Right ventricle myocardium inferior (tissue), 1 donor: Measurements from ENCODE around the gene VEGFD. TPM values are rescaled to one million over a fixed set of nuclear protein-coding genes. Genes with fewer than 3 reads are reported as not detected.
A peak's percentile ranks its signal among the peaks of the same experiment; 100 is the strongest.
"Not testable (repeated sequence)": the region's sequence is repeated elsewhere in the genome, so short reads cannot be mapped to it uniquely, and the experiment has no call there.

Experiments
- ATAC-seq: fragments of 200-7000 bp; cut with Tn5 transposase; one replicate; pipeline ENCODE4 v1.9.1; 2020; ENCODE audit warnings: mild to moderate bottlenecking, moderate library complexity
- DNase-seq: peaks from one replicate; pipeline ENCODE4 v3.0.0; 2021; ENCODE audit errors: missing footprints
- intact Hi-C: fragments of 100-400 bp; cut with DNase I; formaldehyde crosslinking; loops from one replicate; pipeline ENCODE4 v1.11.0; 2022
- total RNA-seq: library from RNA; stranded (reverse); fragmentation: NEBNext Ultra II Directional; extraction: Animal tissue kit (Norgen Biotek cat#: 25700); gene quantifications from one replicate; pipeline ENCODE4 v1.2.1, GENCODE V29; 2021
- donor health status: DM: no; HTN: yes; CAD: no; lungs with severe emphysema.

VEGFD gene
- total RNA-seq, 1 donor from 2014 or later: 23.5 TPM

DNA sequence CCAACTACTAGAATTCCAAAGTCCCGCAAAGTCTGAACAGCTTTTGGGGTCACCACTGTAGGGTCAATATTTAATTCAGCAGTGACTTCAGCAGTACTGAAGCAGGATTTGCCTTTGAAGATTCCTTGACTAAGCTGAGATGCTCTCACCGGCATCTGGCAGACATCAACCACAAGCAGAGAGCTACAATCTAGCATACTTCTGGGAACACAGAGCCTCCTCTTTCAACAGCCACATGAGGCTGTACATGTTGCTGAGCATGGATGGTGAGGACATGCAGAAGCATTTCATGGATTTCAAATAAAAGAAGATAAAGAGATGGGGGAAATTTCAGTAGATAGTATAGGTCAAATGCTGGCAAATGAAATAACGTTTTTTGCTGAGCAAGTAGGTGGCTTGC is 62.1 kb downstream of the VEGFD start:
- ATAC-seq: no peak
- intact Hi-C loops: no loop called here

DNA sequence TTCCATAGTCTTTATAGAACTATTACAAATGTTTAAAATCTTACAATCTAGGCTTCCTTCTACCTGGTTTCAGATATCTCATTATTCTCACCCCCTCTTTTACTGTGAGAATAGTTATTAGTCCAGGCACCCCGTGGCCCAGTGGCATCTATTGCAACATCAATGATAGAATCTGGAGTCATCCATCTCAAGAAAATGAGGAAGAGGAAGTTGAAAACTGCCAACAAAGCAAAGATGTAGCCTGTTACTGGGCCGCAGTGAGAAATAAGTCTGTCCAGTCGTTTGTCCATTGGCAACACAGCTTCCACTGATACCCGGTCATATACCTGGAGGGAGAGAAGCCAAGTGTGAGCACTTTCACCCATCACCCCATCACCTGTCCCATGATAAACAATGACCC is 62.8 kb downstream of the VEGFD start:
- ATAC-seq: no peak
- intact Hi-C loops: no loop called here

More for the DNA sequence above, 62.1 kb downstream of the VEGFD start:
- no peak for DNase-seq

GRCh38 chrX:15320297-15320696 is 63.9 kb downstream of the VEGFD start:
- intact Hi-C loops: no loop called here

More for the DNA sequence above, 62.8 kb downstream of the VEGFD start:
- DNase-seq: peak; percentile 61

GRCh38 chrX:15319075-15319474 is 65.1 kb downstream of the VEGFD start:
- intact Hi-C loops: no loop called here
- no peak for ATAC-seq
- no peak for DNase-seq

More at GRCh38 chrX:15320297-15320696, 63.9 kb downstream of the VEGFD start:
- ATAC-seq: peak; percentile 50
- no peak for DNase-seq

- ATAC-seq (peak; percentile 70), DNase-seq (no peak)
- intact Hi-C loops: no loop called here
These were observed 68.7 kb downstream of the VEGFD start, which contains the start of gene ASB11 for GRCh38 chrX:15315509-15315908. TSS of gene ASB11 (minus strand) at chrX:15315640. CDS start at chrX:15315605, 35 bp downstream.

- intact Hi-C loops: no loop called here
- no peak for DNase-seq
- no peak for ATAC-seq
These were observed 69.7 kb downstream of the VEGFD start for GRCh38 chrX:15314472-15314871.

DNA sequence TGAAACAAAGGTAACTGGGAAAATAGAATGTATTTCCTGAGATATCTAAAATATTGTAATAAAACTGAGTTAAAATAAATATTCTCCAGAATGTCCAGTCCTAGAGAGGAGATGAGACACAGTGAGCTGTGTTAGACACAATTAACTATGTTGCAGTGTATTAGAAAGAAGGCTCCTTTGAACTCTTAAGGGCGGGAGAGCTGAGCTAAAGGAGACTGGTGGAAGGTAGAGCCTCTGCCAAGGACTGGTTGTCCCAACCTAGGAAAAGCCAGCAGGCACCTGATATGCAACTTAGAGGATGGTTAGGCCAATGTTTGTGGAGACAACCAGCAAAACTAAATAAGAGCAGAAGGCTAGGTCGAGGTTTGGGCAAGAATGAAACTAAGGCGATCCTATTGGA is 73.1 kb downstream of the VEGFD start:
- intact Hi-C loops: no loop called here
- no peak for DNase-seq
- ATAC-seq: peak; percentile 77

- ATAC-seq (peak; percentile 77), DNase-seq (no peak)
- intact Hi-C loops: no loop called here
These were observed 74.1 kb downstream of the VEGFD start for GRCh38 chrX:15310117-15310516.

- DNase-seq, intact Hi-C loops, ATAC-seq: not testable (repeated sequence)
These were observed 78.3 kb downstream of the VEGFD start for GRCh38 chrX:15305899-15306298.

- ATAC-seq (peak; percentile 63), DNase-seq (peak; percentile 70)
- intact Hi-C loops: loop anchor here (5.0 kb wide), 1 partner anchor 35 kb away; the partner anchor contains the start of gene PIGA
These were observed 82.3 kb downstream of the VEGFD start for GRCh38 chrX:15301924-15302323.

DNA sequence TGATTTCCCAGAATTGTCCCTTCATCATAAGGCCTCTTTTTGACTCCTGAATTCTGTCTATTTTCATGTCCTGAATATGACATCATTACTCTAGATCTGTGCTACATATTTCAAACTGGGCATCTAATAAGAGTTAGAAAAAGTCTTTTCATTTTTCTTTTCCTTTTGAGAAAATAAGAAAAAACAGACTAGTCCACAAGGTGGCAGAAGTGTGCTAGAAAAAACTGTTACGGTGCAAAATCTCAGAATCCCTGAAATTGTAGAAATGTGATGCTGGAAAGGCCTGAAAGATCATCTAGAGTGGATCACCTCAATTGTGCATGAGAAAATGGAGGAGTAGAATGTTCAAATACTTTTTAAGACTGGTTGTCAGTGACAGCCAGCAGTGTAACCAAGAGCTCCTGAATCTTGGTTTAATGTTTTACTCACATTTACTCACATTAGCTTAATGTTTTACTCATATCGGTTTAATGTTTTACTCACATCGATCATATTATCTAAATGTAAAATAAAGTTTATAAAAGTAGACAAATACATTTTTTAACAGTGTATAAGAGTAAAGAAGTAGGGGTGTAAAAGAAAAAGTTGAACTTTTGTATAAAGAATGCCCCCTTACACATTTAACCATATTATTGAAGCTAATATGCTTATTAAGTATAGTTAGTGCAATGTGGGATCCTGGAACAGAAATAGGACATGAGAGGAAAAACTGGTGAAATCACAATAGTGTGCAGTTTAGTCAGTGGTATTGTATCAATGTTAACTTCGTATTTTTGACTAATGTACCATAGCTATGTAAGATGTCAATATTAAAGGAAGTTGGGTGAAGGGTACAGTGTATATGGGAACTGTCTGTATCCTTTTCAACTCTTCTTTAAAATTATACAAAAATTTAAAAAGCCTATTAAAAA is 84.0 kb downstream of the VEGFD start:
- ATAC-seq (no peak), DNase-seq (no peak)
- intact Hi-C loops: loop anchor here (5.0 kb wide), 1 partner anchor 37 kb away; the partner anchor contains the start of gene PIGA

DNA sequence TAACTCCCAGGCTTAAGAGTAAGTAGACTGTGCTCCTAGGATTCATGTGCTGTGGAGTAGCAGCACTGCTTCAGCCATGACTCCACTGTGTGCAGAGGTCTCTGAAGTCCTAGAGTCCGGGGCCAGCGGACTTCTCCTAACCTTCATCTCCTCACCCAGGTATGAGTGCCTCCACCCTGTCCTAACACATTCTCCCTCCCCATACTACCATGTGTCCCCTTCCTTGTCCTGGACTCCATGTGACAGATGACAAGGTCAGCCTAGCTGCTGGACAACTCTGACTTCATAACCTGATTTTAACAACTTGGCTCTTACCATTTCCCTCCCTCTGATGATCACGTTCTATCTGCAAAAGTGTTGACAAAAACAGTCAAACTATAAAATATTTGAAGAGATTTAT is 85.4 kb downstream of the VEGFD start:
- ATAC-seq (peak; percentile 67), DNase-seq (no peak)
- intact Hi-C loops: no loop called here

- ATAC-seq (peak; percentile 14), DNase-seq (no peak)
- intact Hi-C loops: no loop called here
These were observed 86.0 kb downstream of the VEGFD start for GRCh38 chrX:15298201-15298600.

Other genes with a start within 250 kb of the VEGFD start
- gene ASB9, start 114.3 kb downstream of the VEGFD start, total RNA-seq: 1.5 TPM
- gene ASB11, start 68.8 kb downstream of the VEGFD start, total RNA-seq: 85.9 TPM
- 3.8 TPM for gene PIGA, start 48.9 kb downstream of the VEGFD start, total RNA-seq
- 13.2 TPM for gene PIR, start 108.9 kb upstream of the VEGFD start, total RNA-seq
- gene BMX, start 116.4 kb upstream of the VEGFD start, total RNA-seq: 1.4 TPM
- gene ACE2, start 216.5 kb upstream of the VEGFD start, total RNA-seq: 16.6 TPM